Heart right ventricle (tissue), 16 donors: ENCODE data around the gene CHMP1B. TPM values are rescaled to one million over a fixed set of nuclear protein-coding genes. Genes with fewer than 3 reads are reported as not detected.

ENCODE experiments used
- ATAC-seq, 8 donors: fragments of 200-7000 bp; cut with Tn5 transposase; one replicate each; pipeline ENCODE4 v1.9.1; 2020; ENCODE audit warnings: mild to moderate bottlenecking in 8 of 8, moderate library complexity in 8 of 8, moderate number of reproducible peaks in 1 of 8
- DNase-seq, 2 donors: peaks; one replicate each; pipeline ENCODE4 v3.0.0-alpha.2; 2020
- H3K27ac ChIP-seq, 10 donors: fragments of 200-600 bp; sonication (generic) in 2 of 10; one replicate each; pipeline versions ENCODE4 v1.5.0 to v1.8.0; 2020 to 2022; ENCODE audit warnings: mild to moderate bottlenecking in 3 of 10
- H3K27me3 ChIP-seq, 7 donors: fragments of 200-600 bp; one replicate each; pipeline ENCODE4 v1.8.0; 2021 to 2022; ENCODE audit warnings: mild to moderate bottlenecking in 2 of 7
- H3K36me3 ChIP-seq, 9 donors: fragments of 200-600 bp; sonication (generic) in 1 of 9; one replicate each; pipeline versions ENCODE4 v1.5.0 to v1.8.0; 2020 to 2022; ENCODE audit warnings: mild to moderate bottlenecking in 2 of 9
- H3K4me1 ChIP-seq, 9 donors: fragments of 200-600 bp; sonication (generic) in 1 of 9; one replicate each; pipeline versions ENCODE4 v1.5.0 to v1.8.0; 2020 to 2022; ENCODE audit warnings: mild to moderate bottlenecking in 4 of 9
- H3K4me3 ChIP-seq, 10 donors: fragments of 200-600 bp; sonication (generic) in 2 of 10; one replicate each; pipeline versions ENCODE4 v1.5.0 to v1.8.0; 2020 to 2022; ENCODE audit warnings: mild to moderate bottlenecking in 7 of 10, moderate library complexity in 2 of 10
- H3K9me3 ChIP-seq, 11 donors: fragments of 200-600 bp in 10 of 11; sonication (generic) in 2 of 11; one replicate each; pipeline versions ENCODE4 v1.5.0 to v1.8.0; 2013 to 2022; ENCODE audit warnings: mild to moderate bottlenecking in 2 of 11, control low read depth in 1 of 11, moderate library complexity in 1 of 11
- CTCF ChIP-seq, 9 donors: fragments of 200-600 bp; sonication (generic) in 2 of 9; IDR thresholded peaks; one replicate each; pipeline versions ENCODE4 v1.5.0 to v1.8.0; 2021 to 2022; ENCODE audit warnings: antibody characterized with exemption in 9 of 9, mild to moderate bottlenecking in 5 of 9, moderate library complexity in 1 of 9
- WGBS, 2 donors: extraction: QIAGEN DNeasy Blood & Tissue Kit; methylation state at CpG; one replicate each; pipeline ENCODE4 v1.1.7; 2013; ENCODE audit warnings: inconsistent platforms in 1 of 2; 5-methylcytosine and 5-hydroxymethylcytosine counted together
- intact Hi-C, 10 donors: fragments of 100-400 bp; cut with DNase I; formaldehyde crosslinking; loops; one replicate each; pipeline versions ENCODE4 v1.11.1 to v1.14.2; 2022
- polyA plus RNA-seq, 2 donors: library from polyadenylated mRNA; stranded (reverse); fragments of 200-250 nt; gene quantifications; one replicate each; pipeline ENCODE4 v1.2.3, GENCODE V29; 2013
- total RNA-seq, 10 donors: library from RNA; stranded (reverse); fragmentation: NEBNext Ultra II Directional in 3 of 10; extraction: Animal tissue kit (Norgen Biotek cat#: 25700) in 3 of 10; gene quantifications; one replicate each; pipeline versions ENCODE4 v1.2.1 to v1.2.4, GENCODE V29; 2021 to 2023
- donor health status: Arrhythmogenic right ventricular cardiomyopathy.
- donor health status: ischemic (EF 13 %, LVEDD 7.1; RV severe dilation, severe dysfunction).
- donor health status: healthy with polysubstance abuse.
- donor health status: DM: no; HTN: yes; CAD: no.
- donor health status: DM: no; HTN: no; CAD: no.
- donor health status: ischemic (EF 25% LVEDD 6.9; RV normal size, moderate dysfunction).
- donor health status: ischemic (EF 25% LVEDD 5.7; RV mildly dilated, moderate dysfunction).
- donor health status: healthy.
- donor health status: DM: yes; HTN: yes; CAD: no.
- donor health status: Ischemic cardiomyopathy.
- donor health status: ischemic (EF 35%, LVEDD 5.7; RV mildly dilated, moderate dysfunction).
- donor health status: nonischemic (EF 11% LVEDD 7.7; RV severe dilation, severe dysfunction).
- donor health status: DM: yes; HTN: yes; CAD: no.
- donor health status: PGD.
- donor health status: ischemic (EF 29% LVEDD 5.4; RV normal size, mild dysfunction).
- donor health status: nonischemic (EF 23%, LVEDD 6.1; RV moderate dilation, normal function).

The CHMP1B gene
- total and polyA plus RNA-seq, 12 donors: 16.3 to 53.7 (median 36.3) TPM

GRCh38 chr18:11820697-11821096 is 30.5 kb upstream of the CHMP1B start:
- ATAC-seq: no peak
- Histone ChIP-seq H3K27me3 (no peaks in the 10 kb centered on the region), H3K9me3 (peaks cover 0 to 8% (median 0%) of the 10 kb centered on the region in 11 donors), H3K36me3 (no peaks in the 10 kb centered on the region), H3K4me1 (no peaks in the 10 kb centered on the region), H3K27ac (no peak overlapping the region), H3K4me3 (no peak overlapping the region)
- DNase-seq: no peak
- intact Hi-C loops: no loop called here
- WGBS, 2 donors: 34 to 55% methylated on average over 2 of the region's 2 CpGs
- TF ChIP-seq CTCF (IDR thresholded peaks at IDR 0.05): no peak

- 89 to 92% methylated on average over 7 of the region's 7 CpGs for WGBS, 2 donors
- ATAC-seq (no peak), DNase-seq (no peak)
- H3K9me3 ChIP-seq: peaks cover 0 to 8% (median 0%) of the 10 kb centered on the region in 11 donors
- H3K27ac ChIP-seq: no peak overlapping the region
- no peak overlapping the region for H3K4me3 ChIP-seq
- no peaks in the 10 kb centered on the region for H3K27me3 ChIP-seq
- intact Hi-C loops: no loop called here
- no peaks in the 10 kb centered on the region for H3K36me3 ChIP-seq
- TF ChIP-seq CTCF (IDR thresholded peaks at IDR 0.05): no peak
- no peaks in the 10 kb centered on the region for H3K4me1 ChIP-seq
Observed at GRCh38 chr18:11821208-11821607, 30.0 kb upstream of the CHMP1B start.

- H3K9me3 ChIP-seq: peaks cover 0 to 8% (median 0%) of the 10 kb centered on the region in 11 donors
- DNase-seq: no peak
- no peaks in the 10 kb centered on the region for H3K27me3 ChIP-seq
- WGBS, 2 donors: 94 to 95% methylated on average over 40 of the region's 40 CpGs
- no peak for TF ChIP-seq CTCF (IDR thresholded peaks at IDR 0.05)
- H3K4me1 ChIP-seq: no peaks in the 10 kb centered on the region
- no peak for ATAC-seq
- no peak overlapping the region for H3K4me3 ChIP-seq
- no peak overlapping the region for H3K27ac ChIP-seq
- intact Hi-C loops: no loop called here
- H3K36me3 ChIP-seq: no peaks in the 10 kb centered on the region
Observed at GRCh38 chr18:11821643-11822237, 29.5 kb upstream of the CHMP1B start.

- H3K9me3 ChIP-seq: peaks cover 0 to 8% (median 0%) of the 10 kb centered on the region in 11 donors
- H3K36me3 ChIP-seq: no peaks in the 10 kb centered on the region
- no peak overlapping the region for H3K4me3 ChIP-seq
- ATAC-seq (no peak), DNase-seq (no peak)
- no peaks in the 10 kb centered on the region for H3K27me3 ChIP-seq
- no peak for TF ChIP-seq CTCF (IDR thresholded peaks at IDR 0.05)
- H3K4me1 ChIP-seq: no peaks in the 10 kb centered on the region
- WGBS, 2 donors: 57 to 61% methylated on average over 5 of the region's 5 CpGs
- H3K27ac ChIP-seq: no peak overlapping the region
- intact Hi-C loops: no loop called here
Observed at GRCh38 chr18:11823545-11823944, 27.7 kb upstream of the CHMP1B start.
